IPS-18a (cell line): Measurements from ENCODE around the gene AUTS2.

Experiments
- H3K27ac ChIP-seq: one replicate; pipeline ENCODE4 v1.5.1; 2013; ENCODE audit warnings: low read length
- H3K27me3 ChIP-seq: one replicate; pipeline ENCODE4 v1.6.1; 2013; ENCODE audit warnings: mild to moderate bottlenecking, low read length; ENCODE audit not compliant: control insufficient read depth, insufficient read depth
- H3K36me3 ChIP-seq: one replicate; pipeline ENCODE4 v1.6.1; 2013; ENCODE audit warnings: low read depth, low read length; ENCODE audit not compliant: control insufficient read depth
- H3K4me1 ChIP-seq: one replicate; pipeline ENCODE4 v1.6.1; 2013; ENCODE audit warnings: low read depth, low read length; ENCODE audit not compliant: control insufficient read depth
- H3K4me3 ChIP-seq: one replicate; pipeline ENCODE4 v1.5.1; 2013; ENCODE audit warnings: low read length
- H3K9ac ChIP-seq: one replicate; pipeline ENCODE4 v1.6.1; 2013; ENCODE audit warnings: mild to moderate bottlenecking, low read length, moderate library complexity
- H3K9me3 ChIP-seq: one replicate; pipeline ENCODE4 v1.6.1; 2013; ENCODE audit warnings: low read depth, low read length; ENCODE audit not compliant: control insufficient read depth

The AUTS2 gene

DNA sequence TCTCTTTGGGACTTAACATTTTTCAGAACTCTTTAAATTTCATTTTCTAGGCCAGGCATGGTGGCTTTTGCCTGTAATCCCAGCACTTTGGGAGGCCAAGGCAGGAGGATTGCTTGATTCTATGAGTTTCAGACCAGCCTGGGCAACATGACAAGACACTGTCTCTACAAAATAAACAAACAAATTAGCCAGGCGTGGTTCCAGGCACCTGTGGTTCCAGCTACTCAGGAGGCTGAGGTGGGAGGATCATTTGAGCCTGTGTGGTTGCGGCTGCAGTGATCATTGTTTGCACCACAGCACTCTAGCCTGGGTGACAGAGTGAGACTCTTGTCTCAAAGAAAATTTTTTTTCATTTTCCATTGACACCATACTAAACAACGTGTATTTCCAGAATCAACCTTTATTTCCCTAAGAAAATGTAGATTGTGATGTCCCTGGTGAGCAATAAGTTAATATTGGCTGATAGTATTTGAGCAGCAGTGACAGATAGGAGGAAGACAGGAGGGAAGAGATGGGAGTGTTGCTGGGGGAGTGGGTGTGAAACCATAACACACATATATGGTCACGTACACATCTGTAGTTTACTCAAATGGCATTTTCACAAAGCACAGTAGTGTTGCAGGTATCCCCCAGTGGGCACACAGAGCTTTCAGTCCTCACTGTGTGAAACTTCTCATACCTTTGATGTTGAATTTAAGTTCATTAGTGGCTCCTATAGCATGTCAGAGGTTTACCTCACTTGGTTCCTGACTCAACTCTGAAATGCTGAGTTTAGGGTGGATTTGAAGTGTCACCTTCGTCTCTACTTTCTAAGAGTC is 205.6 kb downstream of the AUTS2 start:
- Histone ChIP-seq H3K4me3 (no peak overlapping the region), H3K27me3 (no peaks in the 10 kb centered on the region), H3K36me3 (no peaks in the 10 kb centered on the region), H3K9ac (no peak overlapping the region), H3K27ac (no peak overlapping the region), H3K9me3 (no peaks in the 10 kb centered on the region), H3K4me1 (peaks cover 9% of the 10 kb centered on the region)

- Histone ChIP-seq H3K9ac (no peak overlapping the region), H3K9me3 (no peaks in the 10 kb centered on the region), H3K36me3 (no peaks in the 10 kb centered on the region), H3K27me3 (no peaks in the 10 kb centered on the region), H3K4me1 (peaks cover 3% of the 10 kb centered on the region), H3K27ac (no peak overlapping the region), H3K4me3 (no peak overlapping the region)
Measured at GRCh38 chr7:69804962-69805361, 206.7 kb downstream of the AUTS2 start.

- Histone ChIP-seq H3K9me3 (no peaks in the 10 kb centered on the region), H3K9ac (no peak overlapping the region), H3K4me1 (peaks cover 3% of the 10 kb centered on the region), H3K27ac (no peak overlapping the region), H3K36me3 (no peaks in the 10 kb centered on the region), H3K27me3 (no peaks in the 10 kb centered on the region), H3K4me3 (no peak overlapping the region)
Measured at GRCh38 chr7:69808391-69808790, 210.1 kb downstream of the AUTS2 start.

- no peak overlapping the region for H3K27ac ChIP-seq
- no peak overlapping the region for H3K9ac ChIP-seq
- H3K4me3 ChIP-seq = no peak overlapping the region
- no peaks in the 10 kb centered on the region for H3K27me3 ChIP-seq
- peaks cover 3% of the 10 kb centered on the region for H3K4me1 ChIP-seq
- no peaks in the 10 kb centered on the region for H3K9me3 ChIP-seq
- H3K36me3 ChIP-seq = no peaks in the 10 kb centered on the region
Measured at GRCh38 chr7:69811476-69812308, 213.4 kb downstream of the AUTS2 start.

DNA sequence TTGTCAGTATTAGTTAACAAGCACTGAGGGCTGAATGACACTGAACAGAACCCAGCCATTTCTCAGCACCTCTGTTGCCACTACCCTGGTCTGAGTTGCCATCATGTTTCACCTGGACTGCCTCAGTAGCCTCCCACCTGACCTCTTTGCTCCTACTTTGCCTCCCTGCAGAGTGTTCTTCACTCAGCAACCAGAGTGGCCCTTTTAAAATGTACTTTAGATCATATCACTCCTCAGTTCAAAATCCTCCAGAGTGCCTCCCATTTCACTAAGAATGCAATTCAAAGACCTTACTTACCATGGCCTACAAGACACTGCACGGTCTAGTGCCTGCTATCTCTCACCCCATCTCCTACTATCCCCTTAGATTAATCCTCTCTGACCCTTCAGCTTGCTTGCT is 214.5 kb downstream of the AUTS2 start:
- peaks cover 6% of the 10 kb centered on the region for H3K4me1 ChIP-seq
- no peaks in the 10 kb centered on the region for H3K27me3 ChIP-seq
- H3K4me3 ChIP-seq = no peak overlapping the region
- H3K9ac ChIP-seq = no peak overlapping the region
- no peak overlapping the region for H3K27ac ChIP-seq
- no peaks in the 10 kb centered on the region for H3K36me3 ChIP-seq
- no peaks in the 10 kb centered on the region for H3K9me3 ChIP-seq

DNA sequence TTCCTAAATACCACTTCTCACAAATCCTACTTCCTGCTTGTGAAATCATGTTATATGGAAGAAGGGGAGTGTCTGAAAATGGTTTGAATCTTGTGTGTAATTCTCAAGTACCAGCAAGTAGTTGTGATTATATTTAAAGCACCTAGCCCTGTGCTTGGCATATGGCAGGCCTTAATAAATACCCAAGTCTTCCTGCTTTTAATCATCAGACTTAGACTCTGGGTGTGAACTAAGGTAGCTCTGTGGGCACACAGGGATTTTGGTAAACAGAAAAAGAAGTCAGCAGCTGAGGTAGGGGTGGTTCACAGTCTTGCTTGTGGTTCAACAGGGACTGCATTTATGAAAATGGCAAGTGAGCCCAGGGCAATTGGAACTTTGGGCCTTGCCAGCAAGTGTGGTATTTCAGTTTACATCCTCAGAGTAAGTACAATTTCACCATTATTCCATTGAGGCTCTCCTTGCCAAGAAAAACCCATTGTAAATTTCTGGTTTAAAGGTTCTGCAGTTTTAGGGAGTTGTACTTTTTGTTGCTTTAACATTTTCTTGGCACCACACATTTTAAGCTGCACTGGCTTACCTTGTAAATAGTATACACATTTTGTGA is 215.5 kb downstream of the AUTS2 start:
- Histone ChIP-seq H3K9ac (no peak overlapping the region), H3K27me3 (no peaks in the 10 kb centered on the region), H3K4me1 (peaks cover 15% of the 10 kb centered on the region), H3K4me3 (no peak overlapping the region), H3K9me3 (no peaks in the 10 kb centered on the region), H3K27ac (no peak overlapping the region), H3K36me3 (no peaks in the 10 kb centered on the region)

DNA sequence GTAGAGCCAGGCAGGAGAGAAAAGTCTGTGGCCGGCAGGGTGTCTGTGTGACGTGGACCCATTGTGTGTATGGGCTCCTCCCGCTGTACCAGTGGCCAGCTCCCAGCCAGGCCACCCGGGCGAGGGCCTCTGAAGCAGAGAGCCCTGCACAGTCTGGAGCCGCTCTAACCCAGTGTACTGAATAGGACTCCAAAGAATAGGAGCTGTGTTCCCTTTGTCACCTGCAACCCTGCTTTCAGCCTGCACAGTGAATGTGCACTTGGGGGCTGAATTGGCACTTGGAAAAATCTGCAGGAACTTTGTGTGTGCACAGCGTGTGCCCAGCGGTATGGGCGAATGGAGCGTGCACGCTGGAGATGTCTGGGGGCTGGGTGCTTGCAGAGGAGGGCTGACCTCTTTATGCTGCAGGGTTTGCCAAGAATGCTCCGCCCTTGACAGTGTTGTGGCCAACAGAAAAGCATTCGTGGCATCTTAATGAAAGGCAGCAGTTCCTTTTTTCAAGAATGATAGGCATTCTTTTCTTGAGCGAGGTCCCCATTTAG is 216.2 kb downstream of the AUTS2 start:
- no peak overlapping the region for H3K9ac ChIP-seq
- no peaks in the 10 kb centered on the region for H3K36me3 ChIP-seq
- H3K4me1 ChIP-seq = peaks cover 22% of the 10 kb centered on the region
- no peak overlapping the region for H3K4me3 ChIP-seq
- no peaks in the 10 kb centered on the region for H3K27me3 ChIP-seq
- no peak overlapping the region for H3K27ac ChIP-seq
- H3K9me3 ChIP-seq = no peaks in the 10 kb centered on the region

DNA sequence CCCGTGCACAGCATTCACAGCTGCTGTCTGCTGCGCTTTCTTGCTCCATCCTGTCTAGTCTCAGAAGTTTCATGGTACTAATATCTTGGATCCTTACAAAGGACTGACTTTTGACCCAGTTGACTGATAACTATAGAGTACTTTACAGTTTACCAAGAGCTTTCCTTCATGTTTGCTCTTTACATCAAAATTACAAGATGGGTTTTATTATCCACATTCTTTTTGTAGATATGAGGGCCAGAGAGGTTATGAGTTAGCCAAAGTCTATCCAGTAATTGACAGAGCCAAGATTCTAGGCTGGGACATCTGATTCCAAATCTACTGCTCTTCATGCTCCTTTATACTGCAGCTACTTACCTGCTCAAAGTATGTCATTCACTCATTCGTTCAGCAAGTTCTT is 218.2 kb downstream of the AUTS2 start:
- Histone ChIP-seq H3K36me3 (no peaks in the 10 kb centered on the region), H3K4me1 (peaks cover 22% of the 10 kb centered on the region), H3K9ac (no peak overlapping the region), H3K27ac (no peak overlapping the region), H3K9me3 (no peaks in the 10 kb centered on the region), H3K4me3 (no peak overlapping the region), H3K27me3 (no peaks in the 10 kb centered on the region)

- Histone ChIP-seq H3K9me3 (no peaks in the 10 kb centered on the region), H3K9ac (no peak overlapping the region), H3K27me3 (no peaks in the 10 kb centered on the region), H3K4me3 (no peak overlapping the region), H3K4me1 (peaks cover 19% of the 10 kb centered on the region), H3K27ac (no peak overlapping the region), H3K36me3 (no peaks in the 10 kb centered on the region)
Measured at GRCh38 chr7:69817121-69817520, 218.8 kb downstream of the AUTS2 start.

- Histone ChIP-seq H3K9me3 (no peaks in the 10 kb centered on the region), H3K9ac (no peak overlapping the region), H3K27me3 (no peaks in the 10 kb centered on the region), H3K27ac (no peak overlapping the region), H3K4me3 (no peak overlapping the region), H3K36me3 (no peaks in the 10 kb centered on the region), H3K4me1 (peaks cover 19% of the 10 kb centered on the region)
Measured at GRCh38 chr7:69817841-69818635, 219.8 kb downstream of the AUTS2 start.
